ENCODE data around the gene SCN1B. TPM values are rescaled to one million over a fixed set of nuclear protein-coding genes. Genes with fewer than 3 reads are reported as not detected.

SCN1B gene
- total and polyA plus RNA-seq, 2 of the 13 experiments (the other 11 are each of a cell fraction or from before 2014, with no cell fraction given): 2.7 to 20.1 TPM

DNA sequence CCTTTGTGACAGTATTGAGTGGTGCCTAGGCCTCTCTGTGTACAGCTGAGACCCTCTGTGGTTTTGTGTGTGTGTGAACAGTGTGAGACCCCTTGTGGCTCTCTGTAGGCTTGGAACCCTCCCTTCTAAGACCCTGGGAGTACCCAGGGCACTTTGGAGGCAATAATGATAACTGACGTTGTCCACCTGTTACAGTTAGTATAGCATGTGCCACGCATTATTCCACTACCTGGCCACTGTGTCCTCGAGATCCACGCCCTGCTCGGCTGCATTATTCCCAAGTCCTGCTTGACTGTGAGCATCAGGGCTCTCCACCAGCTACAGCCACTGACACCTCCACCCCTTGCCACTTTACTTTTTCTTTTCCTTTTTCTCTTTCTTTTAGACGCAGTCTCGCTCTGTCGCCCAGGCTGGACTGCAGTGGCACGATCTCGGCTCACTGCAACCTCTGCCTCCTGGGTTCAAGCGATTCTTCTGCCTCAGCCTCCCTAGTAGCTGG, 28.2 kb upstream of the SCN1B start:
- Histone ChIP-seq H3K9ac (ENCODE audit: insufficient read depth, low read depth, low read length) (peak overlapping the region; percentile 47; the same call in 1 of the 2 replicates), H3K9me3 (ENCODE audit: low read length) (no peaks in the 10 kb centered on the region), H3K27ac (ENCODE audit: extremely low read length, insufficient read depth, low read length) (peak overlapping the region; percentile 26), H3K4me3 (replicated peaks in 1 of 3; ENCODE audit: insufficient read depth in 1 of 3, low read depth in 2 of 3, low read length in 3 of 3) (peak overlapping the region; percentile 81 to 86 (median 81); a peak in 5 of 6 replicates), H3K27me3 (ENCODE audit: control insufficient read depth in 1 of 2, insufficient read depth in 2 of 2, low read length in 2 of 2) (no peaks in the 10 kb centered on the region; a peak in 1 of 5 replicates), H4K20me1 (ENCODE audit: insufficient read depth, low read length) (peaks cover 46% of the 10 kb centered on the region), H3K4me2 (ENCODE audit: low read depth, low read length) (peak overlapping the region; percentile 79), H3K36me3 (replicated peaks in 1 of 2; ENCODE audit: control insufficient read depth in 1 of 2, insufficient read depth in 2 of 2, low read length in 2 of 2) (peaks cover 4% of the 10 kb centered on the region in 2 experiments; a peak in 4 of 5 replicates), H3K4me1 (ENCODE audit: insufficient read depth, low read length) (peaks cover 81% of the 10 kb centered on the region), H2AFZ (ENCODE audit: low read length) (no peak overlapping the region), H3K79me2 (ENCODE audit: insufficient read depth, low read length) (peaks cover 54% of the 10 kb centered on the region)
- no TSS peak for BruUV-seq (replicated peaks)
- POLR2A ChIA-PET: interaction anchor here (2.6 kb wide), 1 partner anchor 41 kb away, joined by 9 read pairs; no protein-coding TSS in a partner anchor
- intact Hi-C loops (cut with micrococcal nuclease; ENCODE audit: unreplicated experiment) (no loop called here), in situ Hi-C loops (cut with HindIII; ENCODE audit: extremely low pct_ligation_motif_present, low pct_unique_long_range_greater_than_20kb) (no loop called here)
- DNase-seq (ENCODE audit: low spot score) (no peak), FAIRE-seq (no peak), ATAC-seq (no peak)
- CTCF ChIA-PET (ENCODE audit: low intra/inter-chr PET ratio, low total read pairs): interaction anchor here (1.1 kb wide), 1 partner anchor 11 kb away, joined by 3 read pairs; no protein-coding TSS in a partner anchor
- WGBS (ENCODE audit: low lambda C conversion rate): 89% methylated on average over 11 of the region's 11 CpGs
- TF ChIP-seq ATM (IDR thresholded peaks at IDR 0.05; ENCODE audit: borderline replicate concordance) (no peak), ZBTB38 (CRISPR knock-in tag; IDR thresholded peaks at IDR 0.05) (peak; percentile 66; the same call in 1 of the 2 replicates), NFRKB (IDR thresholded peaks at IDR 0.05) (no peak), ZNF292 (CRISPR knock-in tag; IDR thresholded peaks at IDR 0.05; ENCODE audit: borderline replicate concordance, low read depth) (no peak), PHB2 (IDR thresholded peaks at IDR 0.05; ENCODE audit: partially characterized antibody) (no peak), NFYC (CRISPR knock-in tag; IDR thresholded peaks at IDR 0.05) (no peak), SRSF4 (IDR thresholded peaks at IDR 0.05; ENCODE audit: low read depth, low read length, poor library complexity, severe bottlenecking) (no peak), KLF6 (CRISPR knock-in tag; IDR thresholded peaks at IDR 0.05) (no peak), XRCC5 (optimal IDR thresholded peaks at IDR 0.05; ENCODE audit: low read length) (no peak), ZNF616 (CRISPR knock-in tag; IDR thresholded peaks at IDR 0.05; ENCODE audit: low read depth) (no peak), CC2D1A (CRISPR knock-in tag; IDR thresholded peaks at IDR 0.05) (no peak), SMC3 (IDR thresholded peaks at IDR 0.05; ENCODE audit: low read length) (no peak), RFX1 (IDR thresholded peaks at IDR 0.05) (no peak)
- TF ChIP-seq, protein P1, sequence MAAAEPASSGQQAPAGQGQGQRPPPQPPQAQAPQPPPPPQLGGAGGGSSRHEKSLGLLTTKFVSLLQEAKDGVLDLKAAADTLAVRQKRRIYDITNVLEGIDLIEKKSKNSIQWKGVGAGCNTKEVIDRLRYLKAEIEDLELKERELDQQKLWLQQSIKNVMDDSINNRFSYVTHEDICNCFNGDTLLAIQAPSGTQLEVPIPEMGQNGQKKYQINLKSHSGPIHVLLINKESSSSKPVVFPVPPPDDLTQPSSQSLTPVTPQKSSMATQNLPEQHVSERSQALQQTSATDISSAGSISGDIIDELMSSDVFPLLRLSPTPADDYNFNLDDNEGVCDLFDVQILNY (CRISPR knock-in tag; conservative IDR thresholded peaks at IDR 0.05): no peak
- TF ChIP-seq, protein P2, sequence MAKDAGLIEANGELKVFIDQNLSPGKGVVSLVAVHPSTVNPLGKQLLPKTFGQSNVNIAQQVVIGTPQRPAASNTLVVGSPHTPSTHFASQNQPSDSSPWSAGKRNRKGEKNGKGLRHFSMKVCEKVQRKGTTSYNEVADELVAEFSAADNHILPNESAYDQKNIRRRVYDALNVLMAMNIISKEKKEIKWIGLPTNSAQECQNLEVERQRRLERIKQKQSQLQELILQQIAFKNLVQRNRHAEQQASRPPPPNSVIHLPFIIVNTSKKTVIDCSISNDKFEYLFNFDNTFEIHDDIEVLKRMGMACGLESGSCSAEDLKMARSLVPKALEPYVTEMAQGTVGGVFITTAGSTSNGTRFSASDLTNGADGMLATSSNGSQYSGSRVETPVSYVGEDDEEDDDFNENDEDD (CRISPR knock-in tag; IDR thresholded peaks at IDR 0.05; ENCODE audit: borderline replicate concordance): no peak
- TF ChIP-seq, protein P3, sequence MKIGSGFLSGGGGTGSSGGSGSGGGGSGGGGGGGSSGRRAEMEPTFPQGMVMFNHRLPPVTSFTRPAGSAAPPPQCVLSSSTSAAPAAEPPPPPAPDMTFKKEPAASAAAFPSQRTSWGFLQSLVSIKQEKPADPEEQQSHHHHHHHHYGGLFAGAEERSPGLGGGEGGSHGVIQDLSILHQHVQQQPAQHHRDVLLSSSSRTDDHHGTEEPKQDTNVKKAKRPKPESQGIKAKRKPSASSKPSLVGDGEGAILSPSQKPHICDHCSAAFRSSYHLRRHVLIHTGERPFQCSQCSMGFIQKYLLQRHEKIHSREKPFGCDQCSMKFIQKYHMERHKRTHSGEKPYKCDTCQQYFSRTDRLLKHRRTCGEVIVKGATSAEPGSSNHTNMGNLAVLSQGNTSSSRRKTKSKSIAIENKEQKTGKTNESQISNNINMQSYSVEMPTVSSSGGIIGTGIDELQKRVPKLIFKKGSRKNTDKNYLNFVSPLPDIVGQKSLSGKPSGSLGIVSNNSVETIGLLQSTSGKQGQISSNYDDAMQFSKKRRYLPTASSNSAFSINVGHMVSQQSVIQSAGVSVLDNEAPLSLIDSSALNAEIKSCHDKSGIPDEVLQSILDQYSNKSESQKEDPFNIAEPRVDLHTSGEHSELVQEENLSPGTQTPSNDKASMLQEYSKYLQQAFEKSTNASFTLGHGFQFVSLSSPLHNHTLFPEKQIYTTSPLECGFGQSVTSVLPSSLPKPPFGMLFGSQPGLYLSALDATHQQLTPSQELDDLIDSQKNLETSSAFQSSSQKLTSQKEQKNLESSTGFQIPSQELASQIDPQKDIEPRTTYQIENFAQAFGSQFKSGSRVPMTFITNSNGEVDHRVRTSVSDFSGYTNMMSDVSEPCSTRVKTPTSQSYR (CRISPR knock-in tag; IDR thresholded peaks at IDR 0.05; ENCODE audit: borderline replicate concordance): no peak
- TF ChIP-seq, protein P4, sequence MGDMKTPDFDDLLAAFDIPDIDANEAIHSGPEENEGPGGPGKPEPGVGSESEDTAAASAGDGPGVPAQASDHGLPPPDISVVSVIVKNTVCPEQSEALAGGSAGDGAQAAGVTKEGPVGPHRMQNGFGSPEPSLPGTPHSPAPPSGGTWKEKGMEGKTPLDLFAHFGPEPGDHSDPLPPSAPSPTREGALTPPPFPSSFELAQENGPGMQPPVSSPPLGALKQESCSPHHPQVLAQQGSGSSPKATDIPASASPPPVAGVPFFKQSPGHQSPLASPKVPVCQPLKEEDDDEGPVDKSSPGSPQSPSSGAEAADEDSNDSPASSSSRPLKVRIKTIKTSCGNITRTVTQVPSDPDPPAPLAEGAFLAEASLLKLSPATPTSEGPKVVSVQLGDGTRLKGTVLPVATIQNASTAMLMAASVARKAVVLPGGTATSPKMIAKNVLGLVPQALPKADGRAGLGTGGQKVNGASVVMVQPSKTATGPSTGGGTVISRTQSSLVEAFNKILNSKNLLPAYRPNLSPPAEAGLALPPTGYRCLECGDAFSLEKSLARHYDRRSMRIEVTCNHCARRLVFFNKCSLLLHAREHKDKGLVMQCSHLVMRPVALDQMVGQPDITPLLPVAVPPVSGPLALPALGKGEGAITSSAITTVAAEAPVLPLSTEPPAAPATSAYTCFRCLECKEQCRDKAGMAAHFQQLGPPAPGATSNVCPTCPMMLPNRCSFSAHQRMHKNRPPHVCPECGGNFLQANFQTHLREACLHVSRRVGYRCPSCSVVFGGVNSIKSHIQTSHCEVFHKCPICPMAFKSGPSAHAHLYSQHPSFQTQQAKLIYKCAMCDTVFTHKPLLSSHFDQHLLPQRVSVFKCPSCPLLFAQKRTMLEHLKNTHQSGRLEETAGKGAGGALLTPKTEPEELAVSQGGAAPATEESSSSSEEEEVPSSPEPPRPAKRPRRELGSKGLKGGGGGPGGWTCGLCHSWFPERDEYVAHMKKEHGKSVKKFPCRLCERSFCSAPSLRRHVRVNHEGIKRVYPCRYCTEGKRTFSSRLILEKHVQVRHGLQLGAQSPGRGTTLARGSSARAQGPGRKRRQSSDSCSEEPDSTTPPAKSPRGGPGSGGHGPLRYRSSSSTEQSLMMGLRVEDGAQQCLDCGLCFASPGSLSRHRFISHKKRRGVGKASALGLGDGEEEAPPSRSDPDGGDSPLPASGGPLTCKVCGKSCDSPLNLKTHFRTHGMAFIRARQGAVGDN (CRISPR knock-in tag; IDR thresholded peaks at IDR 0.05): peak; percentile 39
